ENCODE data around the gene GDF10. TPM values are rescaled to one million over a fixed set of nuclear protein-coding genes. Genes with fewer than 3 reads are reported as not detected.

GDF10 gene
- total and polyA plus RNA-seq, 2 of the 13 experiments (the other 11 are each of a cell fraction or from before 2014, with no cell fraction given) = 0.03 TPM; not detected in 1

DNA sequence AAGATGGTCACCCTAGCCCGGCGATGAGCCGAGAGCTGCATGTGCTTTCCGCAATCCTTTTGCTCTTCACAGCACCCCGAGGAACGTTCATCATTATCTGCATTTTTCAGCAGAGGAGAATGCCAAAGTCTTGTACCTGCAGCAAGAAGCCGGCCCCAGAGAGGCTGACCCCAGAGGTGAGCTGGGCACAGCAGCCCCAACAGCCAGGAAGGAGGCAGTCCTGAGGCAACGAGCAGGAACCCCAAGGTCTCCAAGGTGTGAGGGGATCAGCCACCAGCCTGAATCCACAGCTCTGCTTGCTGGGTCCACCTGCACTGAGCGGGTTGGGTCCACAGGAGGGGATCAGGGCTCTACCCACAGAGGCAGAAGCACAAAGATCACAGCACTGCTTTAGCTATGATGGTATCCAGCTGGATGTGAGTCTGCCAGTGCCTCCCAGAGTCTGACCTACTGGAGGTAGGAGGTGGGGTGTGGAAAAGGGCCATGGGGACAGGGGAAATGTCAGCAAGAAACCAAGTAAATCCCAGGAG is 16.8 kb upstream of the GDF10 start:
- no TSS peak for BruUV-seq (replicated peaks)
- no peak for FAIRE-seq
- in situ Hi-C loops (cut with HindIII; ENCODE audit: extremely low pct_ligation_motif_present, low pct_unique_long_range_greater_than_20kb) = no loop called here
- no peak overlapping the region for H3K27ac ChIP-seq (ENCODE audit: extremely low read length, insufficient read depth, low read length)
- H3K4me1 ChIP-seq (ENCODE audit: insufficient read depth, low read length) = no peaks in the 10 kb centered on the region
- H2AFZ ChIP-seq (ENCODE audit: low read length) = no peak overlapping the region
- no peaks in the 10 kb centered on the region for H3K9me3 ChIP-seq (ENCODE audit: low read length)
- no peak overlapping the region for H3K4me2 ChIP-seq (ENCODE audit: low read depth, low read length)
- H3K4me3 ChIP-seq (replicated peaks in 1 of 3; ENCODE audit: insufficient read depth in 1 of 3, low read depth in 2 of 3, low read length in 3 of 3) = no peak overlapping the region
- no peaks in the 10 kb centered on the region for H4K20me1 ChIP-seq (ENCODE audit: insufficient read depth, low read length)
- no peaks in the 10 kb centered on the region for H3K79me2 ChIP-seq (ENCODE audit: insufficient read depth, low read length)
- WGBS (ENCODE audit: low lambda C conversion rate) = 29% methylated on average over 4 of the region's 9 CpGs
- H3K9ac ChIP-seq (ENCODE audit: insufficient read depth, low read depth, low read length) = no peak overlapping the region
- ChIA-PET POLR2A (no interaction called here), CTCF (ENCODE audit: low intra/inter-chr PET ratio, low total read pairs) (no interaction called here)
- H3K27me3 ChIP-seq (ENCODE audit: control insufficient read depth in 1 of 2, insufficient read depth in 2 of 2, low read length in 2 of 2) = peaks cover 0 to 14% of the 10 kb centered on the region in 2 experiments; a peak in 3 of 5 replicates
- no peaks in the 10 kb centered on the region for H3K36me3 ChIP-seq (replicated peaks in 1 of 2; ENCODE audit: control insufficient read depth in 1 of 2, insufficient read depth in 2 of 2, low read length in 2 of 2)
- TF ChIP-seq STAG1 (CRISPR knock-in tag; IDR thresholded peaks at IDR 0.05) (no peak), ZNF280B (CRISPR knock-in tag; IDR thresholded peaks at IDR 0.05; ENCODE audit: borderline replicate concordance) (no peak), ZBTB43 (CRISPR knock-in tag; conservative IDR thresholded peaks at IDR 0.05) (no peak), FOXM1 (CRISPR knock-in tag; IDR thresholded peaks at IDR 0.05) (no peak), SCMH1 (CRISPR knock-in tag; IDR thresholded peaks at IDR 0.05; ENCODE audit: borderline replicate concordance) (no peak), ZNF589 (CRISPR knock-in tag; conservative IDR thresholded peaks at IDR 0.05) (no peak), ZNF275 (CRISPR knock-in tag; IDR thresholded peaks at IDR 0.05; ENCODE audit: borderline replicate concordance) (no peak), HDAC6 (IDR thresholded peaks at IDR 0.05; ENCODE audit: low read depth, low read length) (no peak)
- no peak for ATAC-seq
- DNase-seq (ENCODE audit: low spot score) = no peak
- intact Hi-C loops (cut with micrococcal nuclease; ENCODE audit: unreplicated experiment) = no loop called here

All from HepG2 (cell line).